Suppressor macrophage (primary cell): ENCODE data around the gene MRPL30.
A peak's percentile ranks its signal among the peaks of the same experiment; 100 is the strongest.
"Not testable (repeated sequence)": the region's sequence is repeated elsewhere in the genome, so short reads cannot be mapped to it uniquely, and the experiment has no call there.

Source experiments
- DNase-seq, 4 experiments: peaks; one replicate each; pipeline ENCODE4 v3.0.0-alpha.2; 2020 to 2022

The MRPL30 gene

DNA sequence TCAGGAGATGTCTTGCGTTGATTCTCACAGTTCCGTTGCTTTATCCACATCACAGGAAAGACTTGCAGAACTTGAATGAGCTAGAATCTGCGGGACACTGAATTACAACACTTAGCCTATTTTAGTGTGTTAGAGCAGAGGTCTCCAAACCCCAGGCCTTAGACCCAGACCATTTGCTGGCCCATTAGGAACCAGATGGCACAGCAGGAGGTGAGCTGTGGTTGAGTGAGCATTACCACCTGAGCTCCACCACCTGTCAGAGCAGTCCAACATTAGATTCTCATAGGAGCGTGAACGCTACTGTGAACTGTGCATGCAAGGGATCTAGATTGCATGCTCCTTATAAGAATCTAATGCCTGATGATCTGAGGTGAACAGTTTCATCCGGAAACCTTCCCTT, 3.8 kb downstream of the MRPL30 start:
- DNase-seq = no peak

DNA sequence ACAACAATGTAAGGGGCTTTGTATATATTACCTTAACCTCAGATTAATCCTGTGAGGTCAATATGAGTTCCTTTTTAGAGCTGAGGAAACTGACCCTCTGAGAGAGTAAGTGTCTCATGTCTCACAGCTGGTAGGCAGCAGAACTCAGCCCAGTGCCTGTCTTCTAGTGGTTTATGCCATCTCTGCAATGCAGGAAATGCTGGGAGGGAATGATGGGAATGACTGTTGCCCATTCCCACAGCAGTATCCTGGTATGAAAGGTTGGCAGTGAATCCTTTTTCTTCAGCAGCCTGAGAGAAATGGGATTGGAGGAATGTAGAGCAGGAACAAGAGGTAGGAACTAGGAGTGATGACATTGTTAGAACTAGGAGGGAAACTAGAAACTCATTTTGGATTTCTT, 6.0 kb downstream of the MRPL30 start:
- no peak for DNase-seq

DNA sequence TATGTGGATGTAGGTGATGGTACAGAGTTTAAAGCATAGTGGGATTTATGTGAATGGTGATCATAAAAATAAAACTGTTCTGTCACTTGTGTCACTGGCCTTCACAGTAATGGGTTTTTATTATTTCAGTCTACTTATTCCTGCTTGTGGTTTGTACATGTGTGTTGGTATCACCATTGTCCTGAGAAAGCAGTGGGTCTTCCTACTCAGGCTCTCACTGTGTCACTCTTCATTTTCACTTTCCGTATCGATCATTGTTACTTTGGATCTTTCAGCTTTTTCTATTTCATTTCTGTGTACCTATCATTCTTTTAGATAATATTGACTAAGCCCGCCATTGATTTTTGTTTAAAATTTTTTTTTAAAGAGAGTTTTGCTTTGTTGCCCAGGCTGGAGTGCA, 7.4 kb downstream of the MRPL30 start:
- no peak for DNase-seq

DNA sequence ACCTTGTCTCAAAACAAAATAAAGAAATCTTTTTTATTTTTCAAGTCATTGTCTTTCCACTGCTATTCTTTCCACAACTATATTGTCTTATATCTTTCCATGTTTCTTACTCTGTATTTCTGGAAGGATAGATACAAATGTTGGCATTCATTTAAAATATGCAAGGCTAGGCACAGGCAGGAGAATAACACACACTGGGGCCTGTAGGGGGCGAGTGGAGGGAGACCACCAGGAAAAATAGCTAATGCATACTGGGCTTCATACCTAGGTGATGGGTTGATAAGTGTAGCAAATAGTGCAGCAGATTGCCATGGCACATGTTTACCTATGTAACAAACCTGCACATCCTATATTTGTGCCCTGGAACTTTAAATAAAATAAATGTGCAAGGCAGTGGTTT, 9.6 kb downstream of the MRPL30 start:
- DNase-seq = no peak

DNA sequence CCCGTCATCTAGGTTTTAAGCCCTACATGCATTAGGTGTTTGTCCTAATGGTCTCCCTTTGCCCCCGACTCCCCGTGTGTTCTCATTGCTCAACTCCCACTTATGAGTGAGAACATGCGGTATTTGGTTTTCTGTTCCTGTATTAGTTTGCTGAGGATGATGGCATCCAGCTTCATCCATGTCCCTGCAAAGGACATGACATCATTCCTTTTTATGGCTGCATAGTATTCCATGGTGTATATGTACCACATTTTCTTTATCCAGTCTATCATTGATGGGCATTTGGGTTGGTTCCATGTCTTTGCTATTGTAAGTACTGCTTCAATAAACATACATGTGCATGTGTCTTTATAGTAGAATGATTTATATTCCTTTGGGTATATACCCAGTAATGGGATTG, 11.4 kb downstream of the MRPL30 start:
- DNase-seq = not testable (repeated sequence)

DNA sequence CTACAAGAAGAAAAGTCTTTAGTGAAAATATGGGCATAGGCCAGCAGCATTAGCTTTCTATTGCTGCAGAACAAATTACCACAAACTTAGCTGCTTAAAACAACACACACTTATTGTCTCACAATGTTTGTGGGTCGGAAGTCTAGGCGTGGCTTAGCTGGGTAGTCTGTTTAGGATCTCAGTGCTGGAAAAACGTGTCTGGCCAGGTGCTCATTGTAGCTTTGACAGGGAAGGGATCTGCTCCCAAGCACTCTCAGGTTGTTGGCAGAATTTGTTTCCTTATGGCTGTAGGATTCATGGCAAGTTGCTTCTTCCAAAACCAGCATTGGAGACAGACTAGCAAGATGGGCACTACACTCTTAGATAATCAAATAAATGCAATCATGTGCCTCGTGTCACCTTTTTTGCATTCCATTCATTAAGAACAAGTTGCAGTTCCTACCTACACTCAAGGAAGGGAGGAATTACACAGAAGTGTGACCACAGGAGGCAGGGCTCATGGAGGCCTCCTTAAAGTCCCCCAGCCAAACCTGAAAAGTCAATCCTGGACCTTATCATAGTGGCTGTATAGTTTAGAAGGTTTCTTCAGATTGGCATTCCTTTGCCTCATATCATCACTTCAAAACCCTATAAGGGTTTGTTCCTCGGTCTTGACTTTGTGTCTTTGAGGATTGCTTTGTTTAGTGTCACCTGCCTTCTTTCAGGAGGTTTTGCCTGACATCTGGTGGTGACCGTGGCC, 17.3 kb downstream of the MRPL30 start:
- no peak for DNase-seq

DNA sequence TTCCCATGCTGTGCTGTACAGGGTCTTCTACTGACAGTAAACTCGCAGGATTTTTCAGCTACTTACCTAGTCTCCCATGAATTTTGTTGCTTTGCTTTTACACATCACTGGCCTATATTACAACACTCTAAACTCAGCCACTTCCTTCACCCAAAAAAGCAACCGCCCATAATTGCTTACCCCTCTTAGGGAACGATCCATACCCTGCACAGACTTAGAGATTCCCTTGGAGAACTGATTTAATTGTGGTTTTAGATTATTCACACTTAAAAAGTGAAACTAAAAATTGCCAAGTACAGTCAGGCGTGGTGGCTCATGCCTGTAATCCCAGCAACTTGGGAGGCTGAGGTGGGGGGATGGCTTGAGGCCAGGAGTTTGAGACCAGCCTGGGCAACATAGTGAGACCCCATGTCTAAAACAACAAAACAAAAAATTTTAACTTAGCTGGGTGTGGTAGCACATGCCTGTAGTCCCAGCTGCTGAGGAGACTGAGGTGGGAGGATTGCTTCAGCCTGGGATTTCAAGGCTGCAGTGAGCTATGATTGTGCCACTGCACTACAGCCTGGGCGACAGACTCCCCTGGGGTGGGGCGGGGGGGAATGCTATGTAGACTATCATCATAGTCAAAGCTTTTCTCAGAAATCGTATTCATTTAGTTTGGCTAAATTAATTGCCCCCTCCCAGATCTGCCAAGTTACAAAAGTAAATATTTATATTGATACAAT, 19.3 kb downstream of the MRPL30 start:
- peak in 3 of 4 experiments; percentile 17 to 29 (median 27) for DNase-seq

DNA sequence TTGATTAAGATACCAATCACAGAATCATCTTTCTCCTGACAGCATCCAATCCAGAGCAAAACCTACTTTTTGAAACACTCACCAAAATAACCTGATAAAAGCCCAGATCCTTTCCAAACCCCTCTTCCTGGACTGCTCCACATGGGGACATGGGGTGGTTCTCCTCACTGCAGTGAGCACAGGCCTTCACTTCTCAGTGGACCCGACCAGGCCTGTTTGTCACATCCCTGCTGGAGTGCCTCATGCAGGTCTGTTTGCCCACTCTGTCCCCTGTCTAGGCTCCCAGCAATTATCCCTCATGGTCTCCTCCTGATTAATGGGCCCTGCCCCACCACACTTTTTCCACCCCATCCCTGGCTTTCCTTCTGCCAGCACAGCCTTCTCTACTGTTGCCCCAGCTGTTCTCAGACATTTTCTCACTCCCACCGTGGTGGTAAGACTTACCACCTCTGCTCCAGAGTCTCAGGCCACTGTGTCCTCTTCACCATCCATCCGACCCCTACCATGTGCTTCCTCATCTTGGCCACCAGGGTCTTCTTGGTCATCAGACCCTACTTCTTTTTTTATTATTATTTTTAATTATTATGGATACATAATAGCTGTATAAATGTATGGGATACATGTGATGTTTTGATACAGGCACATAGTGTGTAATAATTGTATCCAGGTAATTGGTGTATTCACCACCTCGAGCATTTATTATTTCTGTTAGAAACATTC, 21.1 kb downstream of the MRPL30 start:
- DNase-seq = no peak

DNA sequence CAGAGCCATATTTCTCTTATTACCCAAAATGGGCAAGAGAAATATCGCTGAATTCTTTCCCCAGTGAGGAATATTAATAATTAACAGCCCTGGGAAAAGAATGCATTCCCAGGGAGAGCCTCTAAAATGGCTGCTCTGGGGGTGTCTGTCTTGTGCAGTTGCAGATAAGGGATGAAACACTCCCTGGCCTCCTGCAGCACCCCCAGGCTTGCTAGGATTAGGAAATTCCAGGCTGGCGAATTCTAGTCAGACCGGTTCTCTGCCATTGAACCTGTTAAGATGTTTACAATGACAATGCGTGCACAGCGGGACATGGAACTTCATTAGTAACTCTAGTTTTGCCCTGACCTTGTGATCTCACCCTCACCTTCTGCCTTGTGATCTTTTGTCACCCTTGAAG, 24.5 kb downstream of the MRPL30 start:
- DNase-seq = no peak

DNA sequence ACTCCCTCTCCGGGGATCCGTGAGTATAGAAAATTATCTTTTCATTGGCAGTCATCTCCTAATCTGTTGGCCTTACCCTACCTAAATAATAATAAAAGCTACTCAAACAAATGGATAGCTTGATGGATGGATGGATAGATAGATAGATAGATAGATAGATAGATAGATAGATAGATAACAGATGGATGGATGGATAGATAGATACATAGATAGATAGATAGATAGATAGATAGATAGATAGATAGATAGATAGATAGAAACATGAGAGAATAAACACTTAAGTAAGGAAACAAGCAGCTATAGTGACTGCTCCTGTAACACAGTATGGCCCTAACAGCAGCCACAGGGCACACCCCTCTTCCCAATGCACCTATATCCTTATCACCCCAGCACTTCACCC, 35.1 kb downstream of the MRPL30 start:
- DNase-seq = no peak

DNA sequence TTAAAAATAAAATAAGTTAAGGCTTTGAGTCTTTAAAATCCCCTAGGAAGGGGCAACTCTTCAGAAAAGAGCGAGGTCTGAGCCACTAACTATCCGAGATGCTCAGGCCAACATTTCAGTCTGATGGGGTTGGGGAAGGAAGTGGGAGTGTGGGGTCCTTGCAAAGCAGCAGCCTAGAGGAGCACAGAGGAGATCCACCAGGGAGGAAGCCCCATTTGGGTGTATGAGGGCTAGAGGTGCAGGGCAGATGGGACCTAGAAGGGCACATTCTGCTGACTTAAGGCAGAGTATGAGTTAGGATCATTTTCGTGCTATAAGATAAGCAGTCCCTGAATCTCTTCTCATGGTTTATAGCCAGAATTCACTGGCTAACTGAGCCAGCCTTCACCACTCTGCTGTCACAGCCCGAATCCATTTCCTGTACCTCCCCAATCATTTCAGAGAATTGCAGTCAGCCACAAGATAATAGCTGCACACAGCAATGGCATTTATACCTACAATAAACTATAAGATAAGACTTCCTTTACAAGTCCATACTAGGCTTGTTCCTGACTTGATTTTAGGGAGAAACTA, 37.0 kb downstream of the MRPL30 start:
- DNase-seq = no peak

DNA sequence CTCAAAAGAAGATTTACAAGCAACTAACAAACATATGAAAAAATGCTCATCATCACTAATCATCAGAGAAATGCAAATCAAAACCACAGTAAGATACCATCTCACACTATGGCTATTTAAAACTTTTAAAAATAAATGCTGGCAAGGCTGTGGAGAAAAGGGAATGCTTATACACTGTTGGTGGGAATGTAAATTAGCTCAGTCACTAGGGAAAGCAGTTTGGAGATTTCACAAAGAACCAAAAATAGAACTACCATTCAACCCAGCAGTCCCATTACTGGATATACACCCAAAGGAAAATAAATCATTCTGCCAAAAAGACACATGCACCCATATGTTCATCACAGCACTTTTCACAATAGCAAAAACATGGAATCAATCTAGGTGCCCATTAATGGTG, 52.2 kb downstream of the MRPL30 start:
- DNase-seq = not testable (repeated sequence)

DNA sequence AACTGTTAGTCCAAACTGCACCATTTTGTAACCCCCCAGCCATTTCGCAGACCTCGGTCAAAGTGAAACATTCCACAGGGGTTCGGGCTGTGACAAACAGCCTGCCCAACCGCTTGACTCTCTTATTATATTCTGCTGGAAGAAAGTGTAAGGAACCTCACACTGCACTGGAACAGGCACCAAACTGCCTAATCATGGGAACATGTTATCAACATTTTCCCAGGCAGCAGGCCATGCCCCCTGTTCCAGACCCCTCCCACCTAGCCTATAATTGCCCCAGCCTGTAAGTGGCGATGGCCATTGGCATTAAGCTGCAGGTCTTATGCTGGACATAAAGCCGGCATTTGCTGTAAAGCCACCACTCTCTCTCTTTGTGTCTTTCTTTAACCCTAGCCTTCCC, 57.6 kb downstream of the MRPL30 start:
- no peak for DNase-seq

DNA sequence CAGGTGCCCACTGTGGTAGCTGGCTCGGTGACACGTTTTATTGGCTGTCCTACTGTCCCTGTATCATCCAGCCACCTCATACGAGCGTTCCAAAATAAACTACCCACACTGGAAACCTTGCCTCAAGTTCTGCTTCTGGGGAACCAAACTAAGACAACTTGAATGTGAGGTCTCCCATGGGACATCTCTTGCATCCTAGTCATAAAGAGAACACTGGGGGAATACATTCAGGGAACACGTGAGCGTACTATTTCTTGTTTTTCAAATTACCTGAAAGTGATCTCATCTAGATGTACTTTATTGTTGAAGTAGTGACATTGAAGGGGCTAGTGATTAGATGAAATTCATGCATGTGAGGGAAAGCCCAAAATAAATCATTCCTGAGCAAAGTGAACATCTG, 59.4 kb downstream of the MRPL30 start:
- DNase-seq = no peak

DNA sequence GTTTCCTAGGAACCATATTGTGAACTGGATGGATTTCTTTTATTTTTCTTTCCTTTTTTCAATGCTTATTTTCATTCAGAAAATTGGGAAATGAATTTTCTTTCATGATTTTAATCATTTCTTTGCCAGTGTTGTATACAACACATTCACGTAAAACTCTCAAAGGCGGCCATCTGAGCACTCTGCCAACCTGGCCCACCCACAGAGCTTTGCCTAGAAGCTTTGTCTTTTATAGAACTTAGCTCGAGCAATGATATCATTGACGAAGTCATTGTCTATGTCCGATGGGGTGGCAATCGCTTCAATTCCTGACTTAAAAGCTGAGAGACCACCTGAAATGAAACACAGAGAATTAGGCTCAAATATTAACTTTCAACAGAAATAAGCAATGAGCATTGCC, 61.2 kb downstream of the MRPL30 start:
- DNase-seq = no peak
